Urinary bladder (tissue), 4 donors: ENCODE measurements around the gene GNB5. TPM values are rescaled to one million over a fixed set of nuclear protein-coding genes. Genes with fewer than 3 reads are reported as not detected.

ENCODE experiments used
- DNase-seq: peaks from one replicate; pipeline ENCODE4 v3.0.0-alpha.2; 2015; ENCODE audit errors: extremely low spot score
- H3K27ac ChIP-seq: one replicate; pipeline ENCODE4 v1.5.1; 2013; ENCODE audit warnings: low read depth, mild to moderate bottlenecking, moderate library complexity
- H3K36me3 ChIP-seq: one replicate; pipeline ENCODE4 v1.6.1; 2013; ENCODE audit warnings: mild to moderate bottlenecking, moderate library complexity; ENCODE audit not compliant: insufficient read depth
- H3K4me1 ChIP-seq: one replicate; pipeline ENCODE4 v1.6.1; 2013; ENCODE audit warnings: mild to moderate bottlenecking, moderate library complexity; ENCODE audit not compliant: insufficient read depth
- H3K4me3 ChIP-seq: one replicate; pipeline ENCODE4 v1.5.1; 2013; ENCODE audit warnings: low read depth, low read length
- WGBS: extraction: QIAGEN DNeasy Blood & Tissue Kit; methylation state at CpG from one replicate; pipeline ENCODE4 v1.1.7; 2013; 5-methylcytosine and 5-hydroxymethylcytosine counted together
- polyA plus RNA-seq: library from polyadenylated mRNA; stranded (reverse); fragments of 200-250 nt; gene quantifications from one replicate; pipeline ENCODE4 v1.2.3, GENCODE V29; 2013
- total RNA-seq: library from RNA; depleted of rRNA; stranded (reverse); fragments of >200 nt; gene quantifications from one replicate; pipeline ENCODE4 v1.2.3, GENCODE V29; 2014
- donor health status: healthy with polysubstance abuse.
- donor health status: healthy.

GNB5 gene
- total and polyA plus RNA-seq, 2 donors: 25.5 to 38.8 TPM

DNA sequence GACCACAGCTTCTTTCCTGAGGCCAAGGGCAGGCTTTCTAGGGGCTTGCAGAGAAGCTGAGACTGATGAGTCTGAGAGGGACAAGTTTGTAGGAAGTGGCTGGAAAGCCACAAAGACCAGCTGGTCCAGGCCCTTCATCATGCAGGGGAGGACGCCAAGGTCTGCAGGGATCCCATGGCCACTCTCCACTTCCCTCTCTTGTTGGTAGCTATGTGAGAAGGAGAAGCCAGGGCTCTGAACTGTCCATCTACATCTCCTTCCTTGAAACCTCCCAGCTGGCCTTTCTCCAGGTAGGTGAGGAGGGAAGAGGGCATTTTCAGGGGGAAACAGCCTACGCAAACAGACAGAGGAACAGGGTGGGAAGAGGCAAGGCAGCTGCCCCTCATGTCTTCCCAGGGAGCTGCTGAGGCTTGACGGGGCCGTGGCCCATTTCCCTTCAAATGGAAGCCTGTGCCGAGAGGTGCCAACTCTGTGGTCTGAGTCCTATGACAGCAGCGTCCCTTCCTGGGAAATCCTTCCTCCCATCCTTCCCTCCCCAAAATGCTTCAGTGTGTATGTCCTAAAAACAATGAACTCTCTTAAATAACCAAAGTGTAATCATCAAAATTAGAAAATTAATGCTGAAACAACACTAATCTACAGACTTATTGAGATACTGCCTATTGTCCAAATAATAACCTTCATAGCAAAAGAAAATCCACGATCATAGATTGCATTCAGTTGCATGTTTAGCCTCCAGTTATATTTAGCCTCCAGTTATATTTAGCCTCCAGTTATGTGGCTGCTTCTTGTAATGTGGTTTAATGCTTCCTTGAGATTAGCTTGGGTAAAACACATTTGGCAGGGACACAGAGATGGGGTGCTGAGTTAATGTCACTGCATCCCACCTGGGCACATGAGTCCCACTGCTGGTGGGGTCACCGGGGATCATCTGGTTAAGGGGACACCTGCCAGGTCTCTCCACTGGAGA lies 36.0 kb downstream of the GNB5 start:
- H3K27ac ChIP-seq: no peak overlapping the region
- no peak for DNase-seq
- WGBS: 91% methylated on average over 8 of the region's 8 CpGs
- no peak overlapping the region for H3K4me3 ChIP-seq
- H3K36me3 ChIP-seq: no peaks in the 10 kb centered on the region
- no peaks in the 10 kb centered on the region for H3K4me1 ChIP-seq

- no peaks in the 10 kb centered on the region for H3K4me1 ChIP-seq
- WGBS: 97% methylated on average over 12 of the region's 12 CpGs
- DNase-seq: no peak
- no peak overlapping the region for H3K4me3 ChIP-seq
- H3K36me3 ChIP-seq: no peaks in the 10 kb centered on the region
- no peak overlapping the region for H3K27ac ChIP-seq
Measured at GRCh38 chr15:52153900-52154895, 37.0 kb downstream of the GNB5 start.

DNA sequence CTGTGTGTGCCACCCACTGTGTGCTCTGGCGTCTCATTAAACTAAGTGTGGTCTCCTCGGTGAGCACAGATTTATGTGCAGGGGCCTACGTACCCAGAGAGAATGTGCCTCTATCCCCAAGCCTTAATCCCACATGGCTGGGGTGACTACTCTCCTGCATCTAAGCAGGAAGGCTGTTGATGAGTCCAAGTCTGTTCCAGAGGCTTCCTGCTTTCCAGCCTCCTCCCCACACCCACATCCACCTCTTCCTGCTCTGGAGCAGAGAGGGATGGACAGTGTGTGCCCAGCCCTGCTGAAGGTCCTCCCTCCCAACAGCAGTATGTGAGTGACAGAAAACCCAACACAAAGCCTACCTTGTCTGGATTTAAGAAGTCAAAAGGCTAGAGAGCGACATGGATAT lies 39.8 kb downstream of the GNB5 start:
- Histone ChIP-seq H3K36me3 (no peaks in the 10 kb centered on the region), H3K4me3 (no peak overlapping the region), H3K4me1 (no peaks in the 10 kb centered on the region), H3K27ac (no peak overlapping the region)
- DNase-seq: no peak
- 86% methylated on average over 4 of the region's 4 CpGs for WGBS

- no peak overlapping the region for H3K27ac ChIP-seq
- no peaks in the 10 kb centered on the region for H3K4me1 ChIP-seq
- no peak overlapping the region for H3K4me3 ChIP-seq
- H3K36me3 ChIP-seq: no peaks in the 10 kb centered on the region
- 96% methylated on average over 4 of the region's 4 CpGs for WGBS
- DNase-seq: no peak
Measured at GRCh38 chr15:52150871-52151270, 40.3 kb downstream of the GNB5 start.

DNA sequence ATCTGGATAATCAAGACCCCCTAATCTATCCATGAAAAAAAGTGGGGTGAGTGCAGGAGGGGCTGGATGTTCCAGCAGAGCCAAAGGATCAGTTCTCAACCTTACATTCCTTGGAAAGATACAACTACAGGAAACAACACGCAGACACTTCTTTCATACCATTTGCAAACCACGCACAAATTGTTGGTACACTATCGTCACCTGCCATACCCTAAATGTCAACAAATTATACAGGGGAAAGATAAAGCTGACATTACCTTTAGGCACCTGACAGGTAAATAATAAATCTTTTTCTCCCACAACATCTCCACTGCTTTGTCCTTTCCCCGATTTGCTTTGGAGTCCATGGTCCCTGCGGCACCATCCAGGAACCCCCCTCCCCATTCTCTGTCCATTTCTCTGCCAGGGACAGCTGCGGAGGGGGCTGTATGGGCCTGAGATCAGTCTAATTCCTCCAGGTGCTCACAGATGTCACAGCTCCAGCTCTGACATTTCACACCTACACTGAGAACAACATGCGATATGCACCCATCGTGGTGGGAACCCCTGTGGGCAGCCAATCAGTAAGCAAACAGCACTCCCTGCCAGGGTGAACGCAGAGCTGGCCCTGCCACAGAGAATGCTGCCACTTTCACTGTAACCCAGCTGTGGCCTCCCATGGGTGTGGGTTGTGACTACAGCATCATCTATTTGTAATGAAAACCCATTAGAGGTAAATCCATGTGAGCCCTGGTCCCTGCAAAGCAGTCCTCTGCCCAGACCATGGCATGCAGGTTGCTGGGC lies 41.0 kb downstream of the GNB5 start:
- no peak overlapping the region for H3K27ac ChIP-seq
- no peak overlapping the region for H3K4me3 ChIP-seq
- DNase-seq: no peak
- 85% methylated on average over 9 of the region's 9 CpGs for WGBS
- H3K36me3 ChIP-seq: no peaks in the 10 kb centered on the region
- no peaks in the 10 kb centered on the region for H3K4me1 ChIP-seq

GRCh38 chr15:52148403-52148802 lies 42.8 kb downstream of the GNB5 start:
- Histone ChIP-seq H3K36me3 (no peaks in the 10 kb centered on the region), H3K4me1 (no peaks in the 10 kb centered on the region), H3K27ac (no peak overlapping the region), H3K4me3 (no peak overlapping the region)
- no peak for DNase-seq
- 95% methylated on average over 5 of the region's 5 CpGs for WGBS

- 83% methylated on average over 3 of the region's 3 CpGs for WGBS
- Histone ChIP-seq H3K4me3 (no peak overlapping the region), H3K4me1 (no peaks in the 10 kb centered on the region), H3K36me3 (no peaks in the 10 kb centered on the region), H3K27ac (no peak overlapping the region)
- DNase-seq: no peak
Measured at GRCh38 chr15:52146776-52147175, 44.4 kb downstream of the GNB5 start.

- no peaks in the 10 kb centered on the region for H3K36me3 ChIP-seq
- no peak for DNase-seq
- no peaks in the 10 kb centered on the region for H3K4me1 ChIP-seq
- H3K27ac ChIP-seq: no peak overlapping the region
- WGBS: 95% methylated on average over 2 of the region's 2 CpGs
- H3K4me3 ChIP-seq: no peak overlapping the region
Measured at GRCh38 chr15:52146261-52146660, 44.9 kb downstream of the GNB5 start.

- H3K4me1 ChIP-seq: no peaks in the 10 kb centered on the region
- no peak overlapping the region for H3K4me3 ChIP-seq
- no peak for DNase-seq
- 86% methylated on average over 7 of the region's 7 CpGs for WGBS
- H3K36me3 ChIP-seq: no peaks in the 10 kb centered on the region
- no peak overlapping the region for H3K27ac ChIP-seq
Measured at GRCh38 chr15:52144656-52145178, 46.5 kb downstream of the GNB5 start.

- Histone ChIP-seq H3K4me1 (no peaks in the 10 kb centered on the region), H3K27ac (no peak overlapping the region), H3K4me3 (no peak overlapping the region), H3K36me3 (no peaks in the 10 kb centered on the region)
- WGBS: 85% methylated on average over 11 of the region's 11 CpGs
- no peak for DNase-seq
Measured at GRCh38 chr15:52143873-52144272, 47.3 kb downstream of the GNB5 start.

DNA sequence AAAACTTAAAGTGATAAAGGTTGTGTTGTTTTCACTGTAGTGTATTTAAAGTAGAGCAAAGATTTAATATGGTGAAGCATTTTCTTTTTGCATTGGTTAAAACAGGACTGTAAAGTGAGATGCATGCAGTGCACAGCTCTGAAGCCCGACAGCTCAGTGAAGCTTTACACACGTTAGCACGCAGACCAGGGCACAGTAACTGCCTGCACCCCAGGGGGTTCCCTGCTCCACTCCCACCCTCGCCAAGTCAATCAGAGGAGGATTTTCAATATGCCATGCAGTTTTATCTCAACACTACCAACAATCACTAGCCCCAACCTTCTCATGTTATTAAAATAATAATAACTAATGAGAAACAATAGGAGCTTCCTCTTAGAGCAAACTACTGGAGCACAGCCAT lies 50.5 kb downstream of the GNB5 start:
- Histone ChIP-seq H3K27ac (no peak overlapping the region), H3K36me3 (no peaks in the 10 kb centered on the region)
- WGBS: 85% methylated on average over 4 of the region's 4 CpGs

GRCh38 chr15:52139599-52140462 lies 51.4 kb downstream of the GNB5 start:
- Histone ChIP-seq H3K4me1 (no peaks in the 10 kb centered on the region), H3K27ac (no peak overlapping the region), H3K36me3 (no peaks in the 10 kb centered on the region), H3K4me3 (no peak overlapping the region)
- WGBS: 71% methylated on average over 17 of the region's 17 CpGs
- no peak for DNase-seq

More for the DNA sequence above, 50.5 kb downstream of the GNB5 start:
- Histone ChIP-seq H3K4me1 (no peaks in the 10 kb centered on the region), H3K4me3 (no peak overlapping the region)
- no peak for DNase-seq
